Measurements from ENCODE around the gene HUNK. TPM values are rescaled to one million over a fixed set of nuclear protein-coding genes. Genes with fewer than 3 reads are reported as not detected.

The HUNK gene
- total RNA-seq, 4 donors from 2014 or later, result 1.6 to 7.0 (median 3.4) TPM

DNA sequence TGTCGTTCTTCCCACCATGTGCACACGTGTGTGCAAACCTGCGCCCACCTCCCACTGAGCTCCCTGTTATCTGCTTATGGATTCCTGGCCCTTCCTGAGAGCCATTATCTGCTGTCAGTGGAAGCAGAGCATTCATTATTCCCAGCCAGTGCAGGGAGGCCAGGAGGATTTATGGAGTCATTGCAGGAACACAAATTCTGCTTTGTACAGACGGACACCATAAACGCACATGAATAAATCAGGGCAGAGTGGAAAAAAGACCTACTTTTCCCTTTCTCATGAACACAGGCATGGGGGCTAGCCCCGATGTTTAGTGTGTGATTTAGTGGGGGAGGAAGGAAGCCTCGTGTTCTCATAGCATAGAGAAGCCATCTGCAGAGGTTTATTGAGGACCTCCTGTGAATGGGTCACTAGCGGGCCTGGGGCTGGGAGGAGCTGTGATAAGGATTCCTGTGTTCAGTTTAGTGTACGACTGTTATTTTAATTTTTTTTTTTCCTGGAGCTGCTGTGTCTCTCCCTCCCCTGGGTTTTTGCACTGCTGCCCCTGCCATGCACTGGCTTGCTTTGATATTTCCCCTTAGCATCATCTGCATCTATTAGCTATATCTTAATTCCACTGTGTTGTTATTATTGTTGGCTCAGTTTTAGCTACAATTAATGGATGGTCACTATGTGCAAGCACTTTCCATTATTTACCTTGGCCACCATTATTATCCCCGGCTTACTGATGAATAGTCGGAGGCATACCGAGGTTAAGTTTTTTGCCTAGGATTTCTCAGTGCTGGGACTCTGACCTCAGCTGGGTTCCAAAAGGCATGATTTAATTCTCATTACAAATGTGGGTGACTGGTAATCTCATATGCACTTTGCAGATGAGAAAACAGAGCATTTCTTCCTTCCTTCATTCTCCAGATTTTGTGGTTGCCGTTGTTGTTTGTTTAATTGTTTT is 33.0 kb downstream of the HUNK start:
- H3K36me3 ChIP-seq, result no peaks in the 10 kb centered on the region
- no peaks in the 10 kb centered on the region for H3K27me3 ChIP-seq
- TF ChIP-seq POLR2A (IDR thresholded peaks at IDR 0.05), result no peak
- TF ChIP-seq, protein P1, sequence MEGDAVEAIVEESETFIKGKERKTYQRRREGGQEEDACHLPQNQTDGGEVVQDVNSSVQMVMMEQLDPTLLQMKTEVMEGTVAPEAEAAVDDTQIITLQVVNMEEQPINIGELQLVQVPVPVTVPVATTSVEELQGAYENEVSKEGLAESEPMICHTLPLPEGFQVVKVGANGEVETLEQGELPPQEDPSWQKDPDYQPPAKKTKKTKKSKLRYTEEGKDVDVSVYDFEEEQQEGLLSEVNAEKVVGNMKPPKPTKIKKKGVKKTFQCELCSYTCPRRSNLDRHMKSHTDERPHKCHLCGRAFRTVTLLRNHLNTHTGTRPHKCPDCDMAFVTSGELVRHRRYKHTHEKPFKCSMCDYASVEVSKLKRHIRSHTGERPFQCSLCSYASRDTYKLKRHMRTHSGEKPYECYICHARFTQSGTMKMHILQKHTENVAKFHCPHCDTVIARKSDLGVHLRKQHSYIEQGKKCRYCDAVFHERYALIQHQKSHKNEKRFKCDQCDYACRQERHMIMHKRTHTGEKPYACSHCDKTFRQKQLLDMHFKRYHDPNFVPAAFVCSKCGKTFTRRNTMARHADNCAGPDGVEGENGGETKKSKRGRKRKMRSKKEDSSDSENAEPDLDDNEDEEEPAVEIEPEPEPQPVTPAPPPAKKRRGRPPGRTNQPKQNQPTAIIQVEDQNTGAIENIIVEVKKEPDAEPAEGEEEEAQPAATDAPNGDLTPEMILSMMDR (IDR thresholded peaks at IDR 0.05), result no peak
- H3K4me1 ChIP-seq, result peaks cover 0 to 8% (median 0%) of the 10 kb centered on the region in 4 donors
- no peak overlapping the region for H3K27ac ChIP-seq
- H3K4me3 ChIP-seq, result no peak overlapping the region
- H3K9me3 ChIP-seq, result no peaks in the 10 kb centered on the region
- no peak for DNase-seq

- no peak for TF ChIP-seq POLR2A (IDR thresholded peaks at IDR 0.05)
- TF ChIP-seq, protein P1 (IDR thresholded peaks at IDR 0.05), result no peak
- no peak overlapping the region for H3K27ac ChIP-seq
- DNase-seq, result no peak
- no peaks in the 10 kb centered on the region for H3K9me3 ChIP-seq
- H3K36me3 ChIP-seq, result no peaks in the 10 kb centered on the region
- H3K27me3 ChIP-seq, result no peaks in the 10 kb centered on the region
- H3K4me3 ChIP-seq, result no peak overlapping the region
- peaks cover 0 to 8% (median 0%) of the 10 kb centered on the region in 4 donors for H3K4me1 ChIP-seq
Observed at GRCh38 chr21:31908106-31909031, 35.5 kb downstream of the HUNK start.

- no peak for DNase-seq
- Histone ChIP-seq H3K9me3 (no peaks in the 10 kb centered on the region), H3K27me3 (no peaks in the 10 kb centered on the region), H3K4me3 (no peak overlapping the region), H3K36me3 (no peaks in the 10 kb centered on the region), H3K27ac (no peak overlapping the region), H3K4me1 (peaks cover 0 to 8% (median 0%) of the 10 kb centered on the region in 4 donors)
- no peak for TF ChIP-seq POLR2A (IDR thresholded peaks at IDR 0.05)
- TF ChIP-seq, protein P1 (IDR thresholded peaks at IDR 0.05), result no peak
Observed at GRCh38 chr21:31909153-31910073, 36.6 kb downstream of the HUNK start.

DNA sequence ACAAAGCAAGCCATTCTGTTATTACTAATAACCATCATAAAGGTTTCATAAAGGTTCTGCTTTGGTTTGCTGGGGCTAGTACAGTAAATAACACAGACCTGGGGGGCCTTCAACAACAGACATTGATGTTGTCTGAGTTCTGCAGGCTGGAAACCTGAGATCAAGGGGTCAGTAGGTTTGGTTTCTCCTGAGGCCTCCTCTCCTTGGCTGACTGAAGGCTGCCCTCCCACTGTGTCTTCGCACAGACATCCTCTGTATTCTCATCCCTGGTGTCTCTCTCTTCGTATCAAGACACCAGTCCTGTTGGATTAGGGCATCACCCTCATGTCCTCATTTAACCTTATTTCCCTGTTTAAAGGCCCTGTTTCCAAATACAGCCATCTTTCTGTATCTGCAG is 37.3 kb downstream of the HUNK start:
- H3K27me3 ChIP-seq, result no peaks in the 10 kb centered on the region
- DNase-seq, result no peak
- H3K4me1 ChIP-seq, result peaks cover 0 to 8% (median 0%) of the 10 kb centered on the region in 4 donors
- H3K9me3 ChIP-seq, result no peaks in the 10 kb centered on the region
- H3K36me3 ChIP-seq, result no peaks in the 10 kb centered on the region
- TF ChIP-seq, protein P1 (IDR thresholded peaks at IDR 0.05), result no peak
- TF ChIP-seq POLR2A (IDR thresholded peaks at IDR 0.05), result no peak
- no peak overlapping the region for H3K4me3 ChIP-seq
- no peak overlapping the region for H3K27ac ChIP-seq
